Neural progenitor cell (in vitro differentiated cells): ENCODE results near the gene STYX. TPM values are rescaled to one million over a fixed set of nuclear protein-coding genes. Genes with fewer than 3 reads are reported as not detected.

Source experiments
- DNase-seq: peaks from one replicate; pipeline ENCODE4 v3.0.0-alpha.2; 2016; ENCODE audit warnings: low spot score
- H2AFZ ChIP-seq: fragments of 200-600 bp; sonication (generic); replicated peaks from 2 replicates; pipeline ENCODE4 v1.6.1; 2016; ENCODE audit warnings: antibody characterized with exemption
- H3F3A ChIP-seq: fragments of 200-600 bp; sonication (generic); 2 replicates; pipeline ENCODE4 v1.6.1; 2016; ENCODE audit warnings: antibody characterized with exemption, low read depth
- H3K27ac ChIP-seq: fragments of 200-600 bp; sonication (generic); 2 replicates; pipeline ENCODE4 v1.5.1; 2016; ENCODE audit warnings: mild to moderate bottlenecking
- H3K27me3 ChIP-seq: fragments of 200-600 bp; sonication (generic); 2 replicates; pipeline ENCODE4 v1.6.1; 2016; ENCODE audit warnings: mild to moderate bottlenecking, moderate library complexity
- H3K36me3 ChIP-seq: fragments of 200-600 bp; sonication (generic); 2 replicates; pipeline ENCODE4 v1.5.1; 2016
- H3K4me1 ChIP-seq: fragments of 200-600 bp; sonication (generic); 2 replicates; pipeline ENCODE4 v1.6.1; 2016; ENCODE audit warnings: mixed run types
- H3K4me2 ChIP-seq: fragments of 200-600 bp; sonication (generic); 2 replicates; pipeline ENCODE4 v1.6.1; 2016
- H3K4me3 ChIP-seq: fragments of 200-600 bp; sonication (generic); 2 replicates; pipeline ENCODE4 v1.5.1; 2016
- H3K79me2 ChIP-seq: fragments of 200-600 bp; sonication (generic); 2 replicates; pipeline ENCODE4 v1.6.1; 2016; ENCODE audit warnings: low read depth
- H3K9ac ChIP-seq: fragments of 200-600 bp; sonication (generic); 2 replicates; pipeline ENCODE4 v1.6.1; 2016
- H3K9me3 ChIP-seq: fragments of 200-600 bp; sonication (generic); 2 replicates; pipeline ENCODE4 v1.5.1; 2016; ENCODE audit warnings: low read depth
- H4K20me1 ChIP-seq: fragments of 200-600 bp; sonication (generic); 2 replicates; pipeline ENCODE4 v1.6.1; 2016; ENCODE audit warnings: low read depth
- H3K27ac Mint-ChIP-seq: 3 replicates; pipeline ENCODE4 v1.8.0; 2021; ENCODE audit warnings: mixed read lengths
- H3K27me3 Mint-ChIP-seq: 2 replicates; pipeline ENCODE4 v1.8.0; 2022; ENCODE audit warnings: low read depth, mild to moderate bottlenecking, inconsistent platforms, moderate library complexity, mixed read lengths; ENCODE audit not compliant: insufficient read depth
- H3K36me3 Mint-ChIP-seq: 3 replicates; pipeline ENCODE4 v1.8.0; 2021; ENCODE audit warnings: mixed read lengths
- H3K4me1 Mint-ChIP-seq: 3 replicates; pipeline ENCODE4 v1.8.0; 2021; ENCODE audit warnings: mixed read lengths
- H3K4me3 Mint-ChIP-seq: 3 replicates; pipeline ENCODE4 v1.8.0; 2021; ENCODE audit warnings: mild to moderate bottlenecking, moderate library complexity, mixed read lengths
- H3K9me3 Mint-ChIP-seq: 3 replicates; pipeline ENCODE4 v1.8.0; 2020; ENCODE audit warnings: mixed read lengths
- CTCF ChIP-seq: fragments of 200-600 bp; sonication (generic); IDR thresholded peaks from 2 replicates; pipeline ENCODE4 v1.5.1; 2017; ENCODE audit warnings: antibody characterized with exemption, mild to moderate bottlenecking
- EZH2 ChIP-seq: fragments of 200-600 bp; sonication (generic); IDR thresholded peaks from 2 replicates; pipeline ENCODE4 v1.6.1; 2017; ENCODE audit warnings: antibody characterized with exemption, mild to moderate bottlenecking, moderate library complexity
- EZH2phosphoT487 ChIP-seq: fragments of 200-600 bp; sonication (generic); IDR thresholded peaks from 2 replicates; pipeline ENCODE4 v1.6.1; 2017; ENCODE audit warnings: antibody characterized with exemption
- total RNA-seq: library from RNA; depleted of rRNA; stranded (reverse); fragments of >200 nt; gene quantifications from 2 replicates; pipeline ENCODE4 v1.2.3, GENCODE V29; 2015; ENCODE audit warnings: low replicate concordance

STYX gene
- total RNA-seq, 1 donor from 2014 or later: 55.7 TPM

- H3K36me3 Mint-ChIP-seq: peaks cover 27% of the 10 kb centered on the region
- DNase-seq: no peak
- H2AFZ ChIP-seq: no peak overlapping the region
- no peak overlapping the region for H3K9ac ChIP-seq
- H3K27me3 Mint-ChIP-seq: peaks cover 3% of the 10 kb centered on the region
- no peak overlapping the region for H3K4me3 ChIP-seq
- H3K36me3 ChIP-seq: peaks cover 6% of the 10 kb centered on the region
- no peaks in the 10 kb centered on the region for H3K9me3 ChIP-seq
- no peak overlapping the region for H3K27ac Mint-ChIP-seq
- H4K20me1 ChIP-seq: peaks cover 17% of the 10 kb centered on the region
- H3K4me2 ChIP-seq: no peak overlapping the region
- TF ChIP-seq CTCF (no peak), EZH2 (no peak), EZH2phosphoT487 (no peak)
- H3K9me3 Mint-ChIP-seq: peaks cover 2% of the 10 kb centered on the region
- H3F3A ChIP-seq: peaks cover 29% of the 10 kb centered on the region
- no peak overlapping the region for H3K4me3 Mint-ChIP-seq
- H3K79me2 ChIP-seq: peaks cover 100% of the 10 kb centered on the region
- H3K27me3 ChIP-seq: no peaks in the 10 kb centered on the region
- H3K4me1 ChIP-seq: peaks cover 33% of the 10 kb centered on the region
- H3K4me1 Mint-ChIP-seq: peaks cover 13% of the 10 kb centered on the region
- H3K27ac ChIP-seq: no peak overlapping the region
These were observed 8.4 kb downstream of the STYX start for GRCh38 chr14:52738409-52738808.

- H3K4me1 Mint-ChIP-seq: peaks cover 4% of the 10 kb centered on the region
- H3K9ac ChIP-seq: no peak overlapping the region
- no peak overlapping the region for H3K27ac Mint-ChIP-seq
These were observed 10.8 kb downstream of the STYX start for GRCh38 chr14:52740751-52741150.

GRCh38 chr14:52741865-52742264 is 11.9 kb downstream of the STYX start:
- DNase-seq: no peak
- Histone ChIP-seq H2AFZ (no peak overlapping the region), H3K9ac (no peak overlapping the region), H3F3A (no peaks in the 10 kb centered on the region), H3K36me3 (peaks cover 9% of the 10 kb centered on the region), H3K27me3 (no peaks in the 10 kb centered on the region), H3K27ac (no peak overlapping the region), H3K4me3 (no peak overlapping the region), H3K4me2 (no peak overlapping the region), H3K4me1 (peaks cover 6% of the 10 kb centered on the region), H3K79me2 (peaks cover 92% of the 10 kb centered on the region), H3K9me3 (no peaks in the 10 kb centered on the region), H4K20me1 (peaks cover 5% of the 10 kb centered on the region)
- H3K36me3 Mint-ChIP-seq: peaks cover 16% of the 10 kb centered on the region
- no peak for TF ChIP-seq EZH2phosphoT487
- no peak for TF ChIP-seq EZH2
- no peak for TF ChIP-seq CTCF
- no peak overlapping the region for H3K4me3 Mint-ChIP-seq
- no peaks in the 10 kb centered on the region for H3K9me3 Mint-ChIP-seq
- H3K27ac Mint-ChIP-seq: no peak overlapping the region
- no peaks in the 10 kb centered on the region for H3K27me3 Mint-ChIP-seq
- H3K4me1 Mint-ChIP-seq: no peaks in the 10 kb centered on the region

More at GRCh38 chr14:52740751-52741150, 10.8 kb downstream of the STYX start:
- Histone ChIP-seq H3K9me3 (no peaks in the 10 kb centered on the region), H3K4me3 (no peak overlapping the region), H3F3A (peaks cover 8% of the 10 kb centered on the region), H3K4me2 (no peak overlapping the region), H3K36me3 (peaks cover 9% of the 10 kb centered on the region), H3K27ac (no peak overlapping the region), H2AFZ (no peak overlapping the region), H3K4me1 (peaks cover 17% of the 10 kb centered on the region), H4K20me1 (peaks cover 12% of the 10 kb centered on the region), H3K79me2 (peaks cover 100% of the 10 kb centered on the region), H3K27me3 (no peaks in the 10 kb centered on the region)
- H3K4me3 Mint-ChIP-seq: no peak overlapping the region
- no peaks in the 10 kb centered on the region for H3K9me3 Mint-ChIP-seq
- no peak for TF ChIP-seq EZH2phosphoT487
- no peak for TF ChIP-seq CTCF
- no peak for TF ChIP-seq EZH2
- peaks cover 16% of the 10 kb centered on the region for H3K36me3 Mint-ChIP-seq
- no peak for DNase-seq
- H3K27me3 Mint-ChIP-seq: no peaks in the 10 kb centered on the region
